ENCODE data around the gene C2CD3. TPM values are rescaled to one million over a fixed set of nuclear protein-coding genes. Genes with fewer than 3 reads are reported as not detected.

C2CD3 gene
- total and polyA plus RNA-seq, 10 of the 15 experiments (the other 5 are each of a cell fraction or from before 2014, with no cell fraction given) = 2.3 to 24.0 (median 16.3) TPM

DNA sequence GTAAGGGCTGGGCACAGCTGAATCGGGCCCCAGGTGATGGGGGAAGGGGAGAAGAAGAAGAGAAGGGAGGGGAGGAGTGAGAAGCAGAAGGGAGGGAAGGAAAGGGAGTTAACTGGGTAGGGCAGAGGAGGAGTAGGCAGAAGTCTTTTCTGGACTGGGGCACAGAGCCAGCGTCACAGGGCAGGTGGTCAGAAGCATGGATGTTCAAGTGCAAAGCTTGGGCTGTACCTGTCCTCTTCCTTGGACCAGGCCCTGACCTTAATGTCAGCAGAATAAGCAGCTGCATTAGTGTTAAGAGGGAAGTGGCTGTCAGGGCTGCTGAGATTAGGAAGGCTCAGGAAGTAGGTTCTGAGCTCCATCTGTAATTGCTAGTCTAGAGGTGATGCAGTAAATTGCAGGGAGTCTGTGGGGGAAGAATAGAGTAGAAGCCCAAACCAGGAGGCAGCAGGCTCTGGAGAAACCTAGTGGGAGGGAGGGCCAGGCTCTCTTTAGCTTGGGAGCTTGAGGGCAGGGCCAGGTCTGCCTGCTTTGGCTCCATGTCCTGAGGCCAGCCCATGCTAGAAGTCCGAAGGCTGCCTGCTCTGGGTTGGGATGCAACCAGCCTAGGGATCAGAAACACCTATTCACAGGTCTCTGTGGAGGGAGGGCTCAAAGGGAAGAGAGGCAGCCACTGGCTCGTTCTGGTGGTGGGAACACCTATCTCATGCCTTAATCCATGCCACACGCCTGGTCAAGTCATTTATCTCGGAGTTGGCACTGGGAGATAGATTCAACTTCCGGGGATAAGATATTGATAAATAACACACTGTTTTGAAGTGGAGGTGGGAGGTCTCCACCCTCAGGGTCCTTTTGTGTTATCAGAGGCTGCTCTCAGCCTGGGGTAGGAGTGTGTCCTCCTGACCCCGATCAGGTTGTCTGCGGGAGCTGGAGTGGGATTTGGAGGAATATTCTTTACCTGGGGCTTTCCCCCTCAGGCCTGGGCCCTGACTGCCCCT lies 160.2 kb downstream of the C2CD3 start:
- RAD21 ChIA-PET (ENCODE audit: unreplicated experiment) = interaction anchor here (1.0 to 1.8 kb wide), 3 partner anchors 10 to 31 kb away, joined by 3 to 5 read pairs (median 3); no protein-coding TSS in a partner anchor
- no peaks in the 10 kb centered on the region for H3K9me3 ChIP-seq (replicated peaks; ENCODE audit: control insufficient read depth, insufficient read depth, low read length)
- in situ Hi-C loops (cut with MboI) (no loop called here), intact Hi-C loops (cut with micrococcal nuclease; ENCODE audit: unreplicated experiment) (loop anchor here (2.0 kb wide), 1 partner anchor 14 kb away; no protein-coding TSS in a partner anchor)
- peaks cover 0 to 1% of the 10 kb centered on the region in 2 experiments for H3K36me3 ChIP-seq (ENCODE audit: control insufficient read depth in 2 of 2, insufficient read depth in 2 of 2, low read length in 1 of 2)
- no peaks in the 10 kb centered on the region for H4K20me1 ChIP-seq (ENCODE audit: control insufficient read depth, insufficient read depth)
- no peaks in the 10 kb centered on the region for H3K79me2 ChIP-seq (ENCODE audit: control insufficient read depth, insufficient read depth, low read length)
- SMC1A ChIA-PET (ENCODE audit: uncharacterized antibody, unreplicated experiment) = interaction anchor here (2.0 to 4.8 kb wide), 3 partner anchors 11 to 29 kb away, joined by 5 to 21 read pairs (median 19); partner anchors contain the start of gene UCP2
- no peak overlapping the region for H3K4me2 ChIP-seq (ENCODE audit: control insufficient read depth, insufficient read depth)
- peaks cover 20% of the 10 kb centered on the region for H3K4me1 ChIP-seq (ENCODE audit: control insufficient read depth, insufficient read depth, low read length)
- ATAC-seq (no peak), FAIRE-seq (peak; percentile 77), DNase-seq (ENCODE audit: low read depth, low spot score) (no peak)
- WGBS (ENCODE audit: insufficient coverage, insufficient replicate concordance, low lambda C conversion rate, missing lambda C conversion rate) = 93% methylated on average over 9 of the region's 9 CpGs
- no peak overlapping the region for H2AFZ ChIP-seq (ENCODE audit: control insufficient read depth, low read depth, low read length)
- CTCF ChIA-PET = interaction anchor here (0.5 to 1.2 kb wide), 2 partner anchors 30 to 292 kb away, joined by 4 to 11 read pairs; no protein-coding TSS in a partner anchor
- POLR2A ChIA-PET = interaction anchor here (0.7 kb wide), 1 partner anchor 166 kb away, joined by 4 read pairs; no protein-coding TSS in a partner anchor
- no peak for TF ChIP-seq EGR1 (IDR thresholded peaks at IDR 0.05; ENCODE audit: borderline replicate concordance in 1 of 2, low read depth in 2 of 2, low read length in 2 of 2)
- TF ChIP-seq SIN3A (IDR thresholded peaks at IDR 0.05; ENCODE audit: low read depth, low read length) = no peak
- no peak for TF ChIP-seq JUNB (IDR thresholded peaks at IDR 0.05)
- TF ChIP-seq, protein P1, sequence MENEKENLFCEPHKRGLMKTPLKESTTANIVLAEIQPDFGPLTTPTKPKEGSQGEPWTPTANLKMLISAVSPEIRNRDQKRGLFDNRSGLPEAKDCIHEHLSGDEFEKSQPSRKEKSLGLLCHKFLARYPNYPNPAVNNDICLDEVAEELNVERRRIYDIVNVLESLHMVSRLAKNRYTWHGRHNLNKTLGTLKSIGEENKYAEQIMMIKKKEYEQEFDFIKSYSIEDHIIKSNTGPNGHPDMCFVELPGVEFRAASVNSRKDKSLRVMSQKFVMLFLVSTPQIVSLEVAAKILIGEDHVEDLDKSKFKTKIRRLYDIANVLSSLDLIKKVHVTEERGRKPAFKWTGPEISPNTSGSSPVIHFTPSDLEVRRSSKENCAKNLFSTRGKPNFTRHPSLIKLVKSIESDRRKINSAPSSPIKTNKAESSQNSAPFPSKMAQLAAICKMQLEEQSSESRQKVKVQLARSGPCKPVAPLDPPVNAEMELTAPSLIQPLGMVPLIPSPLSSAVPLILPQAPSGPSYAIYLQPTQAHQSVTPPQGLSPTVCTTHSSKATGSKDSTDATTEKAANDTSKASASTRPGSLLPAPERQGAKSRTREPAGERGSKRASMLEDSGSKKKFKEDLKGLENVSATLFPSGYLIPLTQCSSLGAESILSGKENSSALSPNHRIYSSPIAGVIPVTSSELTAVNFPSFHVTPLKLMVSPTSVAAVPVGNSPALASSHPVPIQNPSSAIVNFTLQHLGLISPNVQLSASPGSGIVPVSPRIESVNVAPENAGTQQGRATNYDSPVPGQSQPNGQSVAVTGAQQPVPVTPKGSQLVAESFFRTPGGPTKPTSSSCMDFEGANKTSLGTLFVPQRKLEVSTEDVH (IDR thresholded peaks at IDR 0.05; ENCODE audit: low read depth, partially characterized antibody) = no peak
- no peak for TF ChIP-seq SMAD5 (IDR thresholded peaks at IDR 0.05; ENCODE audit: low read depth)
- TF ChIP-seq SRF (IDR thresholded peaks at IDR 0.05; ENCODE audit: low read depth in 2 of 2, low read length in 2 of 2) = no peak
- no peak for TF ChIP-seq FOXM1 (IDR thresholded peaks at IDR 0.05; ENCODE audit: low read depth, low read length)
- TF ChIP-seq SIX5 (IDR thresholded peaks at IDR 0.05; ENCODE audit: low read depth, low read length, severe bottlenecking) = no peak
- H3K27ac ChIP-seq (ENCODE audit: control insufficient read depth, insufficient read depth) = peak overlapping the region; percentile 56
- BruUV-seq (replicated peaks) = no TSS peak
- no peak overlapping the region for H3K9ac ChIP-seq (ENCODE audit: control insufficient read depth, insufficient read depth, low read length)
- H3K4me3 ChIP-seq = no peak overlapping the region
- H3K27me3 ChIP-seq (replicated peaks in 1 of 2; ENCODE audit: control insufficient read depth in 2 of 2, insufficient read depth in 2 of 2, low read length in 1 of 2) = no peaks in the 10 kb centered on the region
